Activated CD8-positive, alpha-beta memory T cell treated with anti-CD3 and anti-CD28 coated beads, Interleukin-2, amount 50 U/mL, for 1 hour (primary cell): ENCODE data around the gene HGS.

Source experiments
- DNase-seq: peaks from one replicate; pipeline ENCODE4 v3.0.0-alpha.2; 2020; ENCODE audit errors: extremely low read depth

HGS gene

GRCh38 chr17:81683584-81684441 lies at the start of gene HGS, which contains the start of gene ARL16:
Gene HGS, plus strand, starts transcription at chr17:81684011. Its CDS starts 56 bp downstream, at chr17:81684067.
Gene ARL16, minus strand, starts transcription at chr17:81683797. Its CDS starts 44 bp downstream, at chr17:81683753.
- peak; percentile 93 for DNase-seq

GRCh38 chr17:81635431-81635830 lies 48.4 kb upstream of the HGS start:
- no peak for DNase-seq

- no peak for DNase-seq
Observed at GRCh38 chr17:81635973-81636504, 47.8 kb upstream of the HGS start.

- DNase-seq, result peak; percentile 50
Observed at GRCh38 chr17:81636505-81637288, 47.1 kb upstream of the HGS start, which contains the start of the genes NPLOC4 and TSPAN10. Gene NPLOC4, minus strand, starts transcription at chr17:81637112. Its CDS starts 182 bp downstream, at chr17:81636930. Gene TSPAN10, plus strand, starts transcription at chr17:81637196. Its CDS starts 5,217 bp downstream, at chr17:81642413.

GRCh38 chr17:81638683-81639082 lies 45.1 kb upstream of the HGS start:
- no peak for DNase-seq

GRCh38 chr17:81640011-81640410 lies 43.8 kb upstream of the HGS start:
- DNase-seq, result no peak

GRCh38 chr17:81641825-81642489 lies 41.9 kb upstream of the HGS start:
- DNase-seq, result no peak

- DNase-seq, result no peak
Observed at GRCh38 chr17:81644496-81644895, 39.3 kb upstream of the HGS start.

GRCh38 chr17:81644976-81645952 lies 38.5 kb upstream of the HGS start:
- no peak for DNase-seq

- no peak for DNase-seq
Observed at GRCh38 chr17:81646869-81647600, 36.8 kb upstream of the HGS start.

- DNase-seq, result no peak
Observed at GRCh38 chr17:81647640-81648012, 36.2 kb upstream of the HGS start.

GRCh38 chr17:81648013-81648706 lies 35.7 kb upstream of the HGS start:
- no peak for DNase-seq

- DNase-seq, result no peak
Observed at GRCh38 chr17:81648707-81649085, 35.1 kb upstream of the HGS start.

- no peak for DNase-seq
Observed at GRCh38 chr17:81650951-81651350, 32.9 kb upstream of the HGS start.

GRCh38 chr17:81651692-81652091 lies 32.1 kb upstream of the HGS start:
- no peak for DNase-seq

- no peak for DNase-seq
Observed at GRCh38 chr17:81652906-81653771, 30.7 kb upstream of the HGS start.

GRCh38 chr17:81655378-81656117 lies 28.3 kb upstream of the HGS start:
- no peak for DNase-seq
